Activated CD4-positive, alpha-beta memory T cell treated with anti-CD3 and anti-CD28 coated beads, Interleukin-2, amount 10 ng/mL, durations not matched to agents 7 days and 5 days (primary cell): ENCODE measurements around the gene SPATS2. TPM values are rescaled to one million over a fixed set of nuclear protein-coding genes. Genes with fewer than 3 reads are reported as not detected.
A peak's percentile ranks its signal among the peaks of the same experiment; 100 is the strongest.
"Not testable (repeated sequence)": the region's sequence is repeated elsewhere in the genome, so short reads cannot be mapped to it uniquely, and the experiment has no call there.

ENCODE experiments used
- CTCF ChIA-PET: fragments of 350-600 bp; sonication (Branson Sonifier 250); formaldehyde crosslinking; loops from one replicate; lab custom pipeline; 2021; ENCODE audit warnings: antibody characterized with exemption, inconsistent platforms; lab: Charles Lee
- POLR2A ChIA-PET: fragments of 350-600 bp; sonication (Branson Sonifier 250); formaldehyde crosslinking; loops from one replicate; lab custom pipeline; 2021; ENCODE audit warnings: antibody characterized with exemption; lab: Charles Lee
- DNase-seq: peaks from one replicate; pipeline ENCODE4 v3.0.0-alpha.2; 2020
- H3K27ac Mint-ChIP-seq: one replicate; pipeline ENCODE4 v1.8.0; 2021; ENCODE audit warnings: mild to moderate bottlenecking, mixed read lengths
- H3K27me3 Mint-ChIP-seq: one replicate; pipeline ENCODE4 v1.8.0; 2021; ENCODE audit warnings: mixed read lengths
- H3K36me3 Mint-ChIP-seq: one replicate; pipeline ENCODE4 v1.8.0; 2021; ENCODE audit warnings: low read depth, mixed read lengths
- H3K4me1 Mint-ChIP-seq: one replicate; pipeline ENCODE4 v1.8.0; 2021; ENCODE audit warnings: mixed read lengths
- H3K4me3 Mint-ChIP-seq: one replicate; pipeline ENCODE4 v1.8.0; 2021; ENCODE audit warnings: mild to moderate bottlenecking, mixed read lengths
- H3K9me3 Mint-ChIP-seq: one replicate; pipeline ENCODE4 v1.8.0; 2021; ENCODE audit warnings: mixed read lengths
- total RNA-seq, 2 experiments: library from RNA; stranded (reverse); gene quantifications; one replicate each; pipeline ENCODE4 v1.2.3, GENCODE V29; 2021

Gene SPATS2
- total RNA-seq, 2 experiments from 2014 or later = 12.3 to 15.6 TPM

DNA sequence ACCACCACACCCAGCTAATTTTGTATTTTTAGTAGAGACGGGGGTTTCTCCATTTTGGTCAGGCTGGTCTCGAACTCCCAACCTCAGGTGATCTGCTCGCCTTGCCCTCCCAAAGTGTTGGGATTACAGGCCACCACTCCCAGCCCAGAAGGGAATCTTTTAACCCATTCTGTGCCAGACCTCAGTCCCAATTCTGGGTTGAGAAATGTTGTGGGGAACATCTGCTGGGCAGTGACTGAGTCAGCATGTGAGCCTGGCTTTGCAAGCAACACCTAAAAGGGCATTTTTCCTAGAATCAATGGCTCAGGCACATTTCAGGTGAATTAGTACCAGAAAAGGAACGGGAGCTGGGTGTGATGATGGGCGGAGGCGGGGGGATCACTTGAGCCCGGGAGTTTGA lies 7.6 kb upstream of the SPATS2 start:
- no peaks in the 10 kb centered on the region for H3K36me3 Mint-ChIP-seq
- no peak for DNase-seq
- POLR2A ChIA-PET = no interaction called here
- H3K4me3 Mint-ChIP-seq = no peak overlapping the region
- CTCF ChIA-PET = interaction anchor here (1.4 to 4.5 kb wide), 16 partner anchors 9 to 226 kb away, joined by 3 to 237 read pairs (median 15); partner anchors contain the start of genes DNAJC22, KCNH3 and SPATS2
- H3K27ac Mint-ChIP-seq = no peak overlapping the region
- peaks cover 3% of the 10 kb centered on the region for H3K4me1 Mint-ChIP-seq
- no peaks in the 10 kb centered on the region for H3K9me3 Mint-ChIP-seq
- H3K27me3 Mint-ChIP-seq = peaks cover 32% of the 10 kb centered on the region

DNA sequence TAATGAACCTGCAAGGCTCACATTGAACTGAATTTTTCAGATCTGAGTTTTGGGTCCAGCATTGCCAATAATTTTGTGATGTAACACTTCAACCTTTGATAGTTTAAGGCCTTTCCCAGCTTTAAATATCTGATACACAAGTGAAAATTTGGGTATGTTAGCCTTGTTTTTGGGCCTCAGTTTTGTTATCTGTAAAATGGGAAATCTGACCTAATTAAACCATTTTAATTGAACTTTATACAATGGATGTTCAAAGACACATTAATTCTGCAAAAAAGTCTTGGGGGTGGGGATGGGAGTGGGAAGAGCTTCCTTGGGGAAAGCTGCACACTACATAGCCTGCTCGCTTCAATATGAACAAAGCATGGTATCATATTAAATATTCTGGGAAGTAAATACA lies 5.2 kb upstream of the SPATS2 start:
- Mint-ChIP-seq H3K27me3 (peaks cover 22% of the 10 kb centered on the region), H3K27ac (no peak overlapping the region), H3K4me3 (no peak overlapping the region), H3K4me1 (peaks cover 8% of the 10 kb centered on the region), H3K9me3 (no peaks in the 10 kb centered on the region), H3K36me3 (peaks cover 2% of the 10 kb centered on the region)
- no peak for DNase-seq
- POLR2A ChIA-PET = no interaction called here
- CTCF ChIA-PET = interaction anchor here (0.7 to 2.0 kb wide), 6 partner anchors 11 to 218 kb away, joined by 3 to 7 read pairs (median 4); no protein-coding TSS in a partner anchor

DNA sequence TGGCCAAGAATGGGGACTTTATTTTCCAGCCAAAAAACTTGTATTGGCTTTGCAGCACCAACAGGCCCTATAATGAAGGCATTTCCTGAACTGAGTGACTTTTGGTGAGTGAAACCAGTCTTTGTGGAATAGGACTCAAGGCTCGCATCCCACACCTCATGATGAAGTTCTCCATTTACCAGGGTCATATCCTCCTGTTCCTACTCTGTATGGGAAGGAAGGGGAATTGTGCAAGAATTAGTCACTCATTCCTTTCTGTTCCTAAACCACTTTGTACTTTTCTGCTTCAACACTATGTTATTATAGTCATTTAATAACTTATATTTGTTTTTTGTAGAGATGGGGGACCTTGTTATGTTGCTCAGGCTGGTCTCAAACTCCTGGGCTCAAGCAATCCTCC lies 2.3 kb upstream of the SPATS2 start:
- no peak overlapping the region for H3K27ac Mint-ChIP-seq
- peaks cover 23% of the 10 kb centered on the region for H3K4me1 Mint-ChIP-seq
- no peak for DNase-seq
- ChIA-PET POLR2A (interaction anchor here (1.2 to 2.9 kb wide), 6 partner anchors 12 to 176 kb away, joined by 3 to 44 read pairs (median 18); partner anchors contain the start of genes DNAJC22, TROAP, TUBA1A and TUBA1C), CTCF (interaction anchor here (2.8 kb wide), 1 partner anchor 18 kb away, joined by 27 read pairs; the partner anchor contains the start of gene DNAJC22)
- peaks cover 10% of the 10 kb centered on the region for H3K27me3 Mint-ChIP-seq
- no peak overlapping the region for H3K4me3 Mint-ChIP-seq
- H3K36me3 Mint-ChIP-seq = peaks cover 2% of the 10 kb centered on the region
- no peaks in the 10 kb centered on the region for H3K9me3 Mint-ChIP-seq

DNA sequence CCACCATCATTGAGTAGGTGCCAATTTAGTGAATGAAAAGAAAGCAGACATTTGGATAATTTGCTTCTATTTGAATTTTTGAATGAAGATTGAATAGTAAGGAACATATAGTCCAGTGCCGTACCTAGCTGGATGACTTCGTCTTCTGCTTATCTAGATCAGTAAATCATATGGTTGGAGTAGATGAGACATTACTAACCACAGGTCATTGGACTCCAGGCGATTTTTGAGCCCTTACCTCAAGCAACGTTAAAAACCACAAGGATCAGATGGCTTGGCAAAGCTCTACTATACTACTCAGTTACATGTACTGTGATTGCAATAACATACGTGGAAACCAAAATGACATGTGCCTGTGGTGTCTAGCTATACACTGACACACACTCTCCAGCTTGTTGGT lies 1.7 kb upstream of the SPATS2 start:
- POLR2A ChIA-PET = interaction anchor here (1.1 to 2.9 kb wide), 13 partner anchors 8 to 296 kb away, joined by 3 to 44 read pairs (median 12); partner anchors contain the start of genes DNAJC22, KCNH3, MCRS1 and PRPF40B
- peaks cover 10% of the 10 kb centered on the region for H3K27me3 Mint-ChIP-seq
- no peak for DNase-seq
- CTCF ChIA-PET = interaction anchor here (2.4 to 6.2 kb wide), 4 partner anchors 8 to 149 kb away, joined by 12 to 74 read pairs (median 22); partner anchors contain the start of gene DNAJC22
- peaks cover 2% of the 10 kb centered on the region for H3K36me3 Mint-ChIP-seq
- H3K4me1 Mint-ChIP-seq = peaks cover 28% of the 10 kb centered on the region
- H3K27ac Mint-ChIP-seq = no peak overlapping the region
- H3K4me3 Mint-ChIP-seq = peak overlapping the region; percentile 96
- H3K9me3 Mint-ChIP-seq = no peaks in the 10 kb centered on the region

DNA sequence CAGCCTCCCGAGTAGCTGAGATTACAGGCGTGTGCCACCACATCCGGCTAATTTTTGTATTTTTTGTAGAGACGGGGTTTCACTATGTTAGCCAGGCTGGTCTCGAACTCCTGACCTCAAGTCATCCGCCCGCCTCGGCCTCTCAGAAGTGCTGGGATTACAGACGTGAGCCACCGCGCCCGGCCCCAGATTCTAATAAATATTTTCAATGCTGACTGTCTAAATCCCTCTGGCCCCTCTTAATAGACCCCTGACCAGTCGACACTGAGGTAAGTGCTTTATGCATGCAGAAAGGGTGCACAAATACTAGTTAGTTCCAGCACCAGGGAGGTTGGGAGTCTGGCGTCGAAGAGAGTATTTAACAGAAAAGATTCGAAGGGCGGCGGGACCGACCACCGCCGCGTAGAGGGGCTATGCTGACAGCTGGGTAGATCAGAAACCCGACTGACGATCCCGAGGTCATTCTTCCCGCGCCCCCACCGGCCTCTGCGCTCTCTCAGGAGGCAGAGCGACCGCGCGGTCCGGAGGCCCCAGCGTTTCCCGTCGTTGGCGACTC lies 1.1 kb upstream of the SPATS2 start:
- peak overlapping the region; percentile 96 for H3K4me3 Mint-ChIP-seq
- ChIA-PET CTCF (interaction anchor here (0.7 to 6.2 kb wide), 22 partner anchors 9 to 1595 kb away, joined by 3 to 74 read pairs (median 7); partner anchors contain the start of genes DNAJC22, KCNH3, TMBIM6 and TROAP), POLR2A (interaction anchor here (0.7 to 2.9 kb wide), 37 partner anchors 8 to 454 kb away, joined by 3 to 44 read pairs (median 5); partner anchors contain the start of genes DNAJC22, KCNH3, MCRS1 and PRPF40B)
- no peak for DNase-seq
- peaks cover 6% of the 10 kb centered on the region for H3K27me3 Mint-ChIP-seq
- H3K4me1 Mint-ChIP-seq = peaks cover 31% of the 10 kb centered on the region
- peaks cover 4% of the 10 kb centered on the region for H3K36me3 Mint-ChIP-seq
- peak overlapping the region; percentile 93 for H3K27ac Mint-ChIP-seq
- no peaks in the 10 kb centered on the region for H3K9me3 Mint-ChIP-seq

DNA sequence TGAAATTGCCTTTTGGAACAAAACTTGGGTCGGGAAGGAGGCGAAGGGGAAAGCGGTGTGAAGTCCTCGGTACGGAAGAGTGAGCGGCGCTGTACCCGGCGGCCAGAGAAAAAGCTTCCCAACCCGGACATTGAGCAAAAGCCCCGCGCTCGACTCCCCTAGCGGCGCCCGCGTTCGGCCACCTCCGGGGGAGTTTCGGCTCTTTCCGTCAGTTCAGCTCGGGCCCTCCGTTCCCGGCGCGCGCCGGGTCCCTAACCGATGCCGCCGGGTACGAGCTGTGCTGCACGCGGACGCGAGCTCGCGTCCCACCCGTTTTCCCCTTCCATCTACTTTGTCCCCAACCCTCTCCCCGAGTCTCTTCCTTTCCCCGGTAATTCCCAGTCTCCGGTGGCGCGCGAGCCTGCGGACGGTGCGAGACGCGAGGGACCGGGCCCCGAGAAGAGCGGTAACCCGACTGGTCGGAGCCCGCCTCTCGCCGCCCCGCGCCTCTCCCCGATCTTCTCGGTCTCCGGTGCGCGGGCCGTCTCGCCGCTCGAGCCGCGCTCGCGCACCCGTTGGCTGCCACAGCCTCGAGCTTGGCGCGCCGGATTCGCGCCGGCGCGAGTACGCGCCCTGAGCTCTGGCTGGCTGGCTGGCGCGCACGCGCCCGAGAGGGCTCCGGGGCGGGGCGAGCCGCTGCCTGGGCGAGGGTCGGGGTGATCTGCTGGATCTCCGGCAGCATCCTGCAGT lies 446 bp upstream of the SPATS2 start:
- Mint-ChIP-seq H3K9me3 (no peaks in the 10 kb centered on the region), H3K36me3 (peaks cover 8% of the 10 kb centered on the region), H3K27me3 (peaks cover 2% of the 10 kb centered on the region), H3K4me3 (peak overlapping the region; percentile 96), H3K27ac (peak overlapping the region; percentile 93), H3K4me1 (peaks cover 35% of the 10 kb centered on the region)
- CTCF ChIA-PET = interaction anchor here (0.7 to 6.2 kb wide), 28 partner anchors 9 to 1596 kb away, joined by 3 to 74 read pairs (median 6); partner anchors contain the start of genes DNAJC22, KCNH3, PRPF40B and TMBIM6
- peak; percentile 91 for DNase-seq
- POLR2A ChIA-PET = interaction anchor here (0.6 to 2.9 kb wide), 51 partner anchors 9 to 453 kb away, joined by 3 to 44 read pairs (median 4); partner anchors contain the start of genes DNAJC22, KCNH3, MCRS1 and PRKAG1

DNA sequence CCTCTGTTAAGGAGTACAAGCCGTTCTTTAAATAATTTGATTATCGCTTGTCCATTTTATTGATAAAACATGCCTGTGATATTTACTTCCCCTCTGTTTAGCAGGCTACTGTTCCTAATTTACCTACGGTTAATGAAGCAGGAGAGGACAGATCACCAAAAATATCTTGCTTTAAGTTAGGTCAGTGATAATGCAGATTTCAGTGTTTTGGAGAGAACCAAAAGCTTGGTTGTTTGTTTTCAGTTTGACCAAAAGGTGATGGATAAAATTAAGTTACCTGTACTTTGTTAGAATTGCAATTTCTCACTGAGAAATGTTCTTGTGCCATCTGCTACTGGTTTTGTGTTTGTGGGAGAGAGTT lies 958 bp downstream of the SPATS2 start:
- H3K4me3 Mint-ChIP-seq = peak overlapping the region; percentile 96
- H3K36me3 Mint-ChIP-seq = peaks cover 8% of the 10 kb centered on the region
- H3K27ac Mint-ChIP-seq = no peak overlapping the region
- no peak for DNase-seq
- no peaks in the 10 kb centered on the region for H3K9me3 Mint-ChIP-seq
- H3K4me1 Mint-ChIP-seq = peaks cover 37% of the 10 kb centered on the region
- POLR2A ChIA-PET = interaction anchor here (1.2 to 2.9 kb wide), 2 partner anchors 10 to 36 kb away, joined by 3 to 29 read pairs; no protein-coding TSS in a partner anchor
- CTCF ChIA-PET = interaction anchor here (0.7 to 6.2 kb wide), 3 partner anchors 11 to 657 kb away, joined by 3 to 74 read pairs (median 3); partner anchors contain the start of gene RACGAP1
- H3K27me3 Mint-ChIP-seq = no peaks in the 10 kb centered on the region

DNA sequence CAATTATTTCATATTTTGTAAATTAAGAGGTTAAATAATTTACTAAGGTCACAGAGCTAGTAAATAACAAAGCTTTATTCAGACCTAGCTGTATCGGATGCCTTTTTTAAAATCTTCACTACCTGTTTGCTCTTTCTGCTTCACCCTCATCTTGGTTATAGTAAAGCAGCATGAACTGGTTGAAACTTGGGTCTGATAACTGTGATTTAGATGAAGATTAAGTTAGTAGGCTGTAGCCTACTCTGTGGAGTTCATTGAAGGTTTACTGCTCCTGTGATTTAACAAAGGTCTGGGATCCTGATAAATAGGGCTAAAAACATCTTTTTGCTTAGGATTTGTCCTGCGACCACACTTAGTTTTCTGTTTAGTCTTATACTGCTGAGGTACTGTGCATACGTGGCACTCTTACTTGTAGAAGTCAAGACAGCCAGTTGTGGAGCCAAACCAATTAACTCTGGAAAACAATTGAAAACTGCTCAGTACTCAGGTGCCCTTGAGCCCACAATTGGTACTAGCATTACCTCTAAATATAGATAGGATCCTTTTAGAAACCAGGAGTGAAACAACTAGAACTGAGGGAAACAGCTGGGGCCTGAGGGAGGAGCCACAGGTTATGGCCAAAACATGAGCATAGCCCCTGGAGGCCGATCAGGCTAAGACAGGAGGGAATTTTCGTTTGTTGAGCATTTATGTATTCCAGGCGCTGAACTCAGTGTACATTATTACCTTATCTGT lies 2.3 kb downstream of the SPATS2 start:
- Mint-ChIP-seq H3K36me3 (peaks cover 8% of the 10 kb centered on the region), H3K27me3 (no peaks in the 10 kb centered on the region), H3K9me3 (no peaks in the 10 kb centered on the region), H3K27ac (no peak overlapping the region), H3K4me1 (peaks cover 40% of the 10 kb centered on the region), H3K4me3 (no peak overlapping the region)
- ChIA-PET POLR2A (interaction anchor here (0.9 kb wide), 1 partner anchor 194 kb away, joined by 3 read pairs; no protein-coding TSS in a partner anchor), CTCF (interaction anchor here (0.6 to 6.2 kb wide), 10 partner anchors 8 to 1650 kb away, joined by 3 to 74 read pairs (median 3); no protein-coding TSS in a partner anchor)
- peak; percentile 31 for DNase-seq

DNA sequence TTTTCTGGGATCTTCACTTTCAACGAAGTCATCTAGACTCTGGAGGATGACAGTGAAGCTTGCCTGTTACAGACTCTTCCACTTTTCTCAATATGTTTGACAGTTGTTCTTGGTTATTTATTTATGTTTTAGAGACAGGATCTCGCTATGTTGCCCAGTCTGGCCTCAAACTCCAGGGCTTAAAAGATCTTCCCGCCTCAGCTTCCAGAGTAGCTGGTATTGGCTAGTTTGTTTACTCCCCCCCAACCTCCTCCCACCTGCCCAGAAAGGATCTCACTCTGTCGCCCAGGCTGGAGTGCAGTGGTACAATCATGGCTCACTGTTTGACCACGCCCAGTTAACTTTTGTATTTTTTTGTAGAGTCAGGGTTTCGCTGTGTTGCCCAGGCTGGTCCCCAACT lies 3.3 kb downstream of the SPATS2 start:
- Mint-ChIP-seq H3K9me3 (no peaks in the 10 kb centered on the region), H3K27me3 (no peaks in the 10 kb centered on the region), H3K4me1 (peaks cover 45% of the 10 kb centered on the region), H3K27ac (no peak overlapping the region), H3K36me3 (peaks cover 8% of the 10 kb centered on the region), H3K4me3 (no peak overlapping the region)
- POLR2A ChIA-PET = no interaction called here
- CTCF ChIA-PET = interaction anchor here (0.8 to 6.2 kb wide), 3 partner anchors 13 to 23 kb away, joined by 3 to 74 read pairs (median 6); no protein-coding TSS in a partner anchor
- no peak for DNase-seq

DNA sequence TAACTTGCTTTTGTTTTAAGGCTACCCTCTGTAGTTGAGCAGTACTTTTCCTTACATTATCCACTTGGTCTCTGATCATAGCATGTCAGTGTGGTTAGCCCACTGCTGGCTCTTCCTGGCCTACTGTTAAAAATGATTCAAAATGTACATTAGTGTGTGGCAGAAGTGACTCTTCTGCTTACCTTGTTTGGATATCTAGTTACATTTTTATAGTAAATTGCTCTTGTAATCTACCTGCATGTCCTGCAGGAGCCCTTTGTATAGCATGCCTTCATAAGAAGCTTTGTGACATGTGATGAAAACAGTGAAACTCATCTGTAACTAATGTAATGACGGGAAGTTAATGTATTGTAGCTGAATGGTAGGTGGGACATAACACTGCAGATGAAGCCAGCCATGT lies 8.1 kb downstream of the SPATS2 start:
- POLR2A ChIA-PET = interaction anchor here (3.9 kb wide), 1 partner anchor 9 kb away, joined by 26 read pairs; the partner anchor contains the start of gene SPATS2
- H3K27ac Mint-ChIP-seq = no peak overlapping the region

DNA sequence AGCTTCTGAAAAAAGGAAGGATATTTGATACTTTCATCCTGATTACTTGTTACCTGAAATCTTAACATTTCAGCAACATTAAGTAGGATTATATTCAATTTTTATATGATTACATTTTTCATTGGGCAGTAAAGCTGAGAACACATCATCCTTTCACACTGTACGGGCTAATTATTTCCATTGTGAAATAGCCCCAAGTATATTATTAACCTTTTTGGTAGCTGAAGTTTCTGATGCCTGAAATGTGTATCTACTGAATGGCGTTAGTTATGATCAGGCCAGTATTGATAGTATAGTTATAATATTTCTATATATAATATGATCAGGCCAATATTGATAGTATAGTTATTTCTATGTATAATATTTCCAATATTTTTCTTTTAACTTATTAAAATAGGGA lies 10.1 kb downstream of the SPATS2 start:
- Mint-ChIP-seq H3K27ac (no peak overlapping the region), H3K36me3 (no peaks in the 10 kb centered on the region), H3K4me3 (no peak overlapping the region), H3K9me3 (no peaks in the 10 kb centered on the region), H3K27me3 (no peaks in the 10 kb centered on the region), H3K4me1 (peaks cover 13% of the 10 kb centered on the region)
- no peak for DNase-seq
- ChIA-PET POLR2A (interaction anchor here (3.9 kb wide), 1 partner anchor 11 kb away, joined by 26 read pairs; the partner anchor contains the start of gene SPATS2), CTCF (interaction anchor here (0.8 to 1.7 kb wide), 6 partner anchors 8 to 136 kb away, joined by 3 to 5 read pairs (median 4); partner anchors contain the start of gene DNAJC22)

More for the DNA sequence above, 8.1 kb downstream of the SPATS2 start:
- Mint-ChIP-seq H3K4me3 (no peak overlapping the region), H3K36me3 (peaks cover 6% of the 10 kb centered on the region), H3K27me3 (no peaks in the 10 kb centered on the region), H3K9me3 (no peaks in the 10 kb centered on the region), H3K4me1 (peaks cover 21% of the 10 kb centered on the region)
- CTCF ChIA-PET = interaction anchor here (0.6 to 1.5 kb wide), 5 partner anchors 9 to 162 kb away, joined by 3 to 6 read pairs (median 3); partner anchors contain the start of gene SPATS2
- no peak for DNase-seq

DNA sequence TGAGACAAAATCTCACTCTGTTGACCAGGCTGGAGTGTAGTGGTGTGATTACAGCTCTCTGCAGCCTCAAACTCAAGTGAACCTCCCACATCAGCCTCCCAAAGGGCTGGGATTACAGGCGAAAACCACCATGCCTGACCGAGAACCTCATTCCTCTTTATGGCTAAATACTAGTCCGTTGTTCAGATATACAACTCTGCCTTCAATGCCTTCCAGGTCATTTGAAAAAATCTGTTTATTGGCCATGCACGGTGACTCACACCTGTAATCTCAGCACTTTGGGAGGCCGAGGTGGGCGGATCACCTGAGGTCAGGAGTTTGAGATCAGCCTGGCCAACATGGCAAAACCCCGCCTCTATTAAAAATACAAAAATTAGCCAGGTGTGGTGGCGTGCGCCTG lies 12.9 kb downstream of the SPATS2 start:
- H3K27me3 Mint-ChIP-seq, H3K36me3 Mint-ChIP-seq, POLR2A ChIA-PET, CTCF ChIA-PET, H3K4me3 Mint-ChIP-seq, DNase-seq, H3K9me3 Mint-ChIP-seq, H3K27ac Mint-ChIP-seq, H3K4me1 Mint-ChIP-seq: not testable (repeated sequence)
